GM18508 (cell line): ENCODE measurements around the gene SLC9C2.
"Not testable (repeated sequence)": the region's sequence is repeated elsewhere in the genome, so short reads cannot be mapped to it uniquely, and the experiment has no call there.

Experiments used
- ATAC-seq: cut with Tn5 transposase; IDR thresholded peaks from one replicate; pipeline ENCODE4 v1.9.1; 2021; ENCODE audit warnings: moderate number of reproducible peaks; ENCODE audit not compliant: insufficient read depth, unreplicated experiment

SLC9C2 gene, protein sequence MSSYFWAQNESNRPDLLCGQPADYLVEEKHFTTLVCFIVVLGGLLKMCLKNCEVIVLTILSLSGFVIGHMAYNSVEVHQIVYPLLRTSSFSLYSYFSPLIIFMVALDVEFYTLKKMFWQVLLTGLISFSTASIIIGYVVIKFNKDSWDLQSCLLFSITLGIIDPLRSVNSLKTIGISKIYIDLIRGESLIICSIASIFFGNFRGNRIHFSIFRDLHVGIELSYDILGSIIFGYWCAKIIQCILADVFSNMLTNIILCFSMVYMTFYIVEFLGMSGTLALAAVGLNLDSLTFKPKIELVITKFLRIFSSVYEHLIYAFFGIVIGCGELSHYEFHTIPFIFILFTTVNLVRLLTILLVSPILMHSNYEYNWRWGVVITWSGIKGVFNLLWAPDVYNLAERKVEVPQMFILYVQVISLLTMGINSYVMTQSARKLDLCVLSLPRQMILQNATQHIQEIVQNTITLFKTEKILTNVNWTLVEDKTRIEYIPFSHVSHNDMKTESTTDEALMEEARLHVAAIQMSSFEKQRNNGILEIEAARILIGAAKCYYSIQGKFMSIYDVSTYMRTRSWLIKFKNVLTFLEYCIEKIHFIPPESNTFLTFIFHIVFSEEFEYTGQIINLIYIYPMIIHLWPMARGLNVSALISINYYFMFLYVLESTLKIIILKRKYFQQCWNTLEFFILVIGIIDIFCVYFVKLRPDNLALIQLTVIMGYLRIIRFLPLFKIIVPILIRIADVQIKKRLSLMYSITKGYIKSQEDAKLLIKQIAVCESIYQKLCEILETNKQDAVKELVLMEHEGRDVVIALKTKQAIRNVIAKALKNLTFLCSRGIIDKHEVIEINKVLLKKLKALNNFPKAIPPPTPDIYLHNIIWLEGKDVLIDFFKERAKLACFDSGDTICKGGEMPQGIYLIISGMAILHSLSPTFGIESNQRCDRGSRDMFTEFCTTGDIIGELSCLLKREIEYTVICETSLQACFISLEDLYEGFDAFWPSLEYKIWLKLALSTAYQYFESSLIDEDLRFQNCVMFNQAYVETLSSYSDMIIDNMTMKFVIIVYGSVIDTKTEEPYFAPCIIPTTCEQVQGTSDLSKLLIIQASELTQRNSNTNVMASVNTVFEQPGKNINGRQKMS

DNA sequence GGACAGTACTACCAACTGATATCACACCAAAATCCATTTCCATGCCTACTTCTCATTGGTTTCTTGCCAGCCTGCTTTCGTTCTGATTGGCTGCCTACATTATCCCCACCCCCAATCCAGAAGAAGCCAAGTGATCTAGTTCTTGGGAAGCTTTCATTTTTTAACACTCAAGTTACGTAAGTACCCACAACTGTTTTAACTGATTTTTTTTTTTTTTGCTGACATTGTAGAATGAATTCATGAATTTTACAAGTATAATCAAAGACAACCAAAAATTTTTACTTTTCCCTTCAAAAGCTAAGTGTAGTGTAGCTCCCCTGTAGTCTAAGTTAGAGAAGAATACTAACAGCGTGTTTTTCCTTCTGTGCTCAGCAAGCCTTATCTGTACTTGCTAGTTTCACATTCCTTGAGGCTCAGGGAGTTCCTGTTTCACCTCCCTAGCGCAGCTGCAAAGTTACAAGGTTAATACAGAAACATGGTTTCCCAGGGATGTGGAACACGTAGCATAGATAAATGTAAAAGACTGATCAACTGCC is at the start of gene SLC9C2:
TSS of gene SLC9C2 (minus strand) at position 17 of the 536 bp plus-strand sequence. CDS start 1,296 bp downstream, outside the sequence.
- no peak for ATAC-seq

DNA sequence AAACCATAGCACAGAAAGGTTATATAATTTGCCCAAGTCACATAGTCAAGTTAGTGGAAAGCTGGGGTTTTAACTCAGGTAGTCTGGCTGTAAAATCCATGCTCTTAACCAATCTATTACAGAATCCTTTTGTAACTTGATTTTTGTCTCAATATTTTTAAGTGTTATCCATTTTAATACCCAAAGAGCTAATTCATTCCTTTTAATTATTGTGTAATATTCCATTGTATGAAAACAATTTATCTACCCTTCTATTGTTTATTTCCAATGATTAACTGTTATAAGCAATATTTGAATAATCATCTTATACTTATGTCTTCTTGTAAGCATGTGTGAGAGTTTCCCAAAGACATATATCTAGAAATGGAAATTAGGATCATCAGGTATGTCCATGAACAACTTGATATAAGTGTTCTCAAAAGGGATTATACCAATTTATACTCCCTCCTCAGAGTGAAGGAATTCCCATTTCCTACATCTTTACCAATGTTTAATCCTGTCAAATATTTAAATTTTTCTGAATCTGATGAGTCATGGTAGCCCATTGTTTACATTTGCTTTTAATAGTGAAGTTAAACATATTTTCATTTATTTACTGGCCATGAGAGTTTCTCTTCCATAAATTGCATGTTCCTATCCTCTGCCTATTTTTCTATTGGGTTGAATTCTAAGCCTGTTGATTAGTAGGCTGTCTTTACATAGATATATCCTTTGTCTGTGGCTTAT is 46.2 kb upstream of the SLC9C2 start:
- ATAC-seq = no peak

DNA sequence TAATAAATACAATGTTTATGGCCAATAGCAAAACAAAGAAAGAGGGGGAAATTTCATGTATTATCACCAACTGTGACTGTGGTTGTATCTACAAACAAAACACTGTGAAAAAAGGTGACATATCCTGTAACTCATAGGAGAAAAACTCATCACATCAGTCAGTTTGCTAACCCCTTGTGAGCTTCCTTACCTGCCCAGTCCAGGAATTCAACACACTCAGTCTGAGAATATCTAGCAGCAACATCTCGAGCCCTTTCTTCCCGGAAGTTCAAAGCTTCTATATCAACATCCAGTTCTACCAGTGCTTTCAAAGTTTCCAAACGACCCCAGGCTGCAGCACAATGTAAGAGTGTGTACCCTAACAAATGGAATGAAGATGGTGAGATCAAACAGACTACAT is 43.8 kb upstream of the SLC9C2 start:
- no peak for ATAC-seq

DNA sequence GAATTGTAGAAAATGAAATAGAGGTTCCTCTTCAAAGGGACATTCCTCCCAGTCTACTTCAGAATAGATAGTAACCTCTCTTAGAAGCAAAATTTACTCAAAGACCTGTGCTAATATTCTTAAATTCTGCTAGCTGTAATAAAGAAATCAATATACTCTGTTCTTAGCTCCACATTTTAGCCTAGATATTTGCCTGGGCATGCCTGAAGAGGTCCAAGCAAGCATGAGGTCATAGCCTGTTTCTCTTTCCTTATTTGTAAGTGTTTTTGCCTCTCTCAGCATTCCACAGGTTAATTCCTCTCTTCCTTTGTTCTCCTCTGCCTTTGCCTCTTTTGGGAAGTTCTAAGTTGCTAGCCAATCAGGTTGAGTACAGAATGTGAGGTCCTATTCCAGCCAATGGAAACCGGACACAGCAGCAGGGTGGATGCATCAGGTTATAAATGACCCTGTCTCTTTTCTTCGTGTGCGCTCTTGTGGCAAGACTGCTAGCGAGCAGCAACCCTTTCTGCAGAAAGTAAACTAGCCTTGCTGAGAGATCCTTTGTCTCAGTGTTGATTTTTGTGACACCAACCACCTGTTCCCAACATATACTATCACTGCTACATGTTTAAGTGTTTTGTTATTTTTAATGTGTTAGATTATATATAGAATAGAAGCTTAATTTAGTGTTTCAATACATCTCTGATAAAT is 39.7 kb upstream of the SLC9C2 start:
- not testable (repeated sequence) for ATAC-seq

DNA sequence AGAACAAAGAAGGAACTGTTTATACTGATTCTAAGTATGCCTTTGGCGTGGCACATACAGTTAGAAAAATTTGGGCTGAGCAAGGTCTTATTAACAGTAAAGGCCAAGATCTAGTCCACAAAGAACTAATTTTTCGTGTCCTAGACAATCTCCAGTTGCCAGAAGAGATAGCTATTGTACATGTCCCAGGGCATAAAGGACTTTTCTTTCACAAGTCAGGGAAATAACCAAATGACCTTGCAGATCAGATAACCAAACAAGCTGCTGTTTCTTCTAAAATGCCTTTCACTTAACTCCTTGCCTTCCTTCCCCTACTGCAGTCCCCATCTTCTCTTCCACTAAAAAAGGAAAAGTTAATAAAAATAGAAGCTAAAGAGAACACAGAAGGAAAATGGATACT is 36.2 kb upstream of the SLC9C2 start:
- no peak for ATAC-seq

DNA sequence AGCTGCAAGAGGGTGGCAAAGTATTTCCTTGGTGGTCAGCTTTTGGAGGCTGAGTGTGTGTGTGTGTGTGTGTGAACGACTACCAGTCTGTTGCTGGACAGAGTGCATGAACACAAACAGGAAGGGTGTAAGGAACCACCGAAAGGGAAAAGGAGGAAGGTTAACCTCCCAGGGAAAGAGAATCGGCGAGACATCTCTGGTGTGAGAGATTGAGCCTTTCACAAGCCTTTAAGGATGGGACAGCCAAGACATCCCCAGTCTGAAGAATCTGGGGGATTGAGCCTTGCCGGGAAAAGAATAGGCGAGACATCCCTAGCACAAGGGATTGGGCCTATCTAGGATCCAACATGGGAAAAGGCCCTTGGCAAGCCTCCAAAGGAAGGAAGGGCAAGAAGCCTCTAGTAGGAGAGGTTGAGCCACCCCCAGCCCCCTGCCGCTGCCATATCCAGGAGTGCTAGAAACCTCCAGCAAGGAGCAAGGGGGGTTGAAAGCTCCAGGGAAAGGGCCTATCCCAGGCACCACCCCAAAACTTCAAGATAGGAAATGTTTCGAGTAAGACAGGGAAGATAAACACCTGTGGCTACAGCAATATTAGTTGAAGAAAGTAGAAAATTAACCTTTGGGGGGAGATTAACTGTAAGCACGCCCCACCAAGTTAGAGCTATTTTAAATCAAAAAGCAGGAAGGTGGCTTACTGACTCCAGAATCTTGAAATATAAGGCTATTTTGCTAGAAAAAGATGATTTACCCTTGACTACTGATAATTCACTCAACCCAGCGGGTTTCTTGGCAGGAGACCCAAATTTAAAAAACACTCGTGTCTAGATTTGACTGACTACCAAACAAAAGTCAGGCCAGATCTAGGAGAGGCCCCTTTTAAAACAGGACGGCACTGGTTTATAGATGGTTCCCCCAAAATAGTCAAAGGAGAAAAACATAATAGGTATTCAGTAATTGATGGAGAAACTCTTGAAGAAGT is 35.5 kb upstream of the SLC9C2 start:
- ATAC-seq = no peak

DNA sequence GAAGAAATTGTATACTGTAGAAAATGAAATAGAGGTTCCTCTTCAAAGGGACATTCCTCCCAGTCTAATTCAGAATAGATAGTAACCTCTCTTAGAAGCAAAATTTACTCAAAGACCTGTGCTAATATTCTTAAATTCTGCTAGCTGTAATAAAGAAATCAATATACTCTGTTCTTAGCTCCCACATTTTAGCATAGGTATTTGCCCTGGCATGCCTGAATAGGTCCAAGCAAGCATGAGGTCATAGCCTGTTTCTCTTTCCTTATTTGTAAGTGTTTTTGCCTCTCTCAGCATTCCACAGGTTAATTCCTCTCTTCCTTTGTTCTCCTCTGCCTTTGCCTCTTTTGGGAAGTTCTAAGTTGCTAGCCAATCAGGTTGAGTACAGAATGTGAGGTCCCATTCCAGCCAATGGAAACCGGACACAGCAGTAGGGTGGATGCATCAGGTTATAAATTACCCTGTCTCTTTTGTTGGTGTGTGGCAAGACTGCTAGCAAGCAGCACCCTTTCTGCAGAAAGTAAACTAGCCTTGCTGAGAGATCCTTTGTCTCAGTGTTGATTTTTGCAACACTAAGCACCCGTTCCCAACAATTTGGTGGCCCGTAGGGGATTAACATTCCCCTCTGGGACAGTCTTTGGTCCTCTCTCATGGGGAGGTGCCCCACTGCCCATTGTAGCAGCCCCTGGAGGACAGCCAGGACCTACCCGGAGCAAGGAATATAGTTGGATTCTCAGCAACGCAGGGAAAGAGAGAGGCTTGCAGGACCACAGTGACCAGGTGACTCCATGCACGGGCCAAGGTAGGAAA is 34.6 kb upstream of the SLC9C2 start:
- ATAC-seq = not testable (repeated sequence)

DNA sequence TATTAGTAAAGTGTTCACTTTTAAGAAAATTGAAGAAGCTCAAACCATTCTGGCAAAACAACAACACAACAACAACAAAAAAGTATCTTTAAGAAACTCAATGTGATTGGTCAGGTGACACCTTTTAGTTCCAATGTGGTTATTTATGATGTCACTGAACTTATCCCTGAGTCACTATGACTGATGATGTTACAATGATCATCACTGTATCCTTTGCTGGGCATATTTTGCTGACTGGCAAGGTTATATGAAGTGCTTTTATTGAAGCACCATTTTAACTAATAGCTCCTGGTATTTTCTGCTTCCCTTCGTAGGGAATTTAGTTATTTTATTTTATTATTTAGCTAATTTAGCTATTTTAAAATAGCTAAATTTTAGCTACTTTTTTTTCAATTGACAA is 32.2 kb upstream of the SLC9C2 start, which contains the start of gene TEX50:
TSS of gene TEX50 (plus strand) at position 223 of the 400 bp plus-strand sequence. CDS start 184 bp downstream, outside the sequence.
- no peak for ATAC-seq

DNA sequence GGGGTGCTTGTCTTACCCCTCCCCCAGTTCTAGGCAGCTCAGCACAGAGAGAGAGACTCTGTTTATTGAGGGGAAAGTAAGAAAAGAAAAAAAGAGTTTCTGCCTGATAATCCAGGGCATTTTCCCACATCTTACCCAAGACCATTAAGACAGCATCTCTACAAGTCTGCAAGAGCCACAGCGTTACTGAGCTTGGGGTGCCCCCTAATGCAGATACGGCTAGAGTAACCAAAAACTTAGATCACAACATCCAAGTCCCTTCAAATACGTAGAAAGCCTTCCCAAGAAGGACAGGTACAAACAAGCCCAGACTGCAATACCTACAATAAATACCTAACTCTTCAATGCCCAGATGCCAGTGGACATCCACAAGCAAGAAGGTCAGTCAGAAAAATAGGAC is 26.0 kb upstream of the SLC9C2 start:
- ATAC-seq = no peak

DNA sequence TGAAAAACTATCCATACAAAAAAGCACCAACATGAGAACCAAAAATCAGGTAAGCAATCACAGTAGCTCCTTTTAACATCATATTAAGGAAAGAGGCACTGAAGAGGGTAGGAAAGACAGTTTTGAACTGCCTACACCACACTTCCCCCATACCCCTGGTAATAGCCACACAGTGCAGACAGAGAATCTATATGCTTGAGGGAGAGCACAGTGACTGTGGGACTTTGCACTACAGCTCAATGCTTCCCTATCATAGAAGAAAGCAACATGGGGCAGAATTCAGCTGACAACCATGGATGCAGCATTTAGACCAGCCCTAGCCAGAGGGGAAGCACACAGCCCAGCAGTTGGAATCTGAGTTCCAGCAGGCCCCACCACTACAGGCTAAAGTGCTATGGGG is 24.4 kb upstream of the SLC9C2 start:
- ATAC-seq = no peak

DNA sequence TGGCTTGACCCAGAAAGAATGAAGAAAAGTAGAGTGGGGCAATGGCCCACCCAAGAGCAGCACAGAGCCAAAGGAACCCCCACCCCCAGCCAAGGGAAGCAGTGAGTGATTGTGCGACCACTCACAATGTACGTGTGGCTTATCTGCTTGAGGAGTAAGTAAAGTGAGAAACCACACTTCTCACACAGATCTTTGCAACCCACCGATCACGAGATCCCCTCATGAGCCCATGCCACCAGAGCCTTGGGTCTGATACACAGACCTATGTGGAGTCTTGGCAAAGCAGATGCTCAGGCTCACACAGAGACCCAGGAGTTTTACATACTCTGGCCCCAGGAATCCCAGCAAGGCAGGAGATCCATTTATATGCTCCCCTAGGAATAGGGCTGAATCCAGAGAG is 14.0 kb upstream of the SLC9C2 start:
- no peak for ATAC-seq

DNA sequence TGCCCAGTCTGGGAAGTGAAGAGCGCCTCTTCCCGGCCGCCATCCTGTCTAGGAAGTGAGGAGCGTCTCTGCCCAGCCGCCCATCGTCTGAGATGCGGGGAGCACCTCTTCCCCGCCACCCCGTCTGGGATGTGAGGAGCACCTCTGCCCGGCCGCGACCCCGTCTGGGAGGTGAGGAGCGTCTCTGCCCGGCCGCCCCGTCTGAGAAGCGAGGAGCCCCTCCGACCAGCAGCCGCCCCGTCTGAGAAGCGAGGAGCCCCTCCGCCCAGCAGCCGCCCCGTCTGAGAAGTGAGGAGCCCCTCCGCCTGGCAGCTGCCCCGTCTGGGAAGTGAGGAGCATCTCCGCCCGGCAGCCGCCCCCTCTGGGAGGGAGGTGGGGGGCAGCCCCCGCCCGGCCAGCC is 10.2 kb upstream of the SLC9C2 start:
- ATAC-seq = not testable (repeated sequence)

DNA sequence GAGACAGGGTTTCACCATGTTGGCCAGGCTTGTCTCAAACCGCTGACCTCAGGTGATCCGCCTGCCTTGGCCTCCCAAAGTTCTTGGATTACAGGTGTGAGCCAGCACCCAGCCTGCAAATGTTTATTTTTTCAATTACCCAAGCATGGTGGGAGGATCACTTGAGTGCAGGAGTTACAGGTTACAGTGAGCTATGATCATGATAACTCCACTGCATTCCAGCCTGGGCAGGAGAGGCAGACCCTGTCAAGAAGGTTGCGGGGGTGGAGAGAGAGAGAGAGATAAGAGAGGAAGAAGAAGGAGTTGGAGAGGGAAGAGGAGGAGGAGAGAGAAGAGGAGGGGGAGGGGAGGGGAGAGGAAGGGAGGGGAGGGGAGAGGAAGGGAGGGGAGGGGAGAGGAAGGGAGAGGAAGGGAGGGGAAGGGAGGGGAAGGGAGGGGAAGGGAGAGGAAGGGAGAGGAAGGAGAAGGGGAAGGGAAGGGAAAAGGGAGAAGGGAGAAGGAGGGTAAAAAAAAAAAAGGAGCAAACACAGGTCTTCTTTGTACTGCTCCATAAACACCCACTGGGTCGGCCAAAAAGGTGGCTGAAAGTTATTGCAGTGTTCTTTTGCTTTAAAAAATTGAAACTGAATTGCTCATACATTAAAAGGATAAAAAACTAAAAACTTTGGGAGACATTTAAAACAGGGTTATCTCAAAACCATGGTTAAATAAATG is 5.8 kb upstream of the SLC9C2 start:
- ATAC-seq = no peak

DNA sequence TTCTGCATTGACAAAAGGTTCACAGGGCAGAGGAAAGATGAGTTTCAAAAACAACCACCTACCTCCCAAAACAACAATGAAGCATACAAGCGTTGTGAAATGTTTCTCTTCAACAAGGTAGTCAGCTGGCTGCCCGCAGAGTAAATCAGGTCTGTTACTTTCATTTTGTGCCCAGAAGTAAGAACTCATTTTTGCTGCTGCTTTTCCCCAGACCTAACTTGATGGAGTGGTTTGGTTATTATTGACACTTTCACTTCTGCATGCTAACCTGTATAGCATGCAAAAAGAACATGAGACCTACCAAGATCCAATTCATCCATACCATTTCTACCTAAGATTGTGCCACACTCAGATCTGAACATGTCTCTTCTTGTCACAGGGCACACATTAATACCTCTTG is 1.3 kb downstream of the SLC9C2 start:
- peak; percentile 55 for ATAC-seq

DNA sequence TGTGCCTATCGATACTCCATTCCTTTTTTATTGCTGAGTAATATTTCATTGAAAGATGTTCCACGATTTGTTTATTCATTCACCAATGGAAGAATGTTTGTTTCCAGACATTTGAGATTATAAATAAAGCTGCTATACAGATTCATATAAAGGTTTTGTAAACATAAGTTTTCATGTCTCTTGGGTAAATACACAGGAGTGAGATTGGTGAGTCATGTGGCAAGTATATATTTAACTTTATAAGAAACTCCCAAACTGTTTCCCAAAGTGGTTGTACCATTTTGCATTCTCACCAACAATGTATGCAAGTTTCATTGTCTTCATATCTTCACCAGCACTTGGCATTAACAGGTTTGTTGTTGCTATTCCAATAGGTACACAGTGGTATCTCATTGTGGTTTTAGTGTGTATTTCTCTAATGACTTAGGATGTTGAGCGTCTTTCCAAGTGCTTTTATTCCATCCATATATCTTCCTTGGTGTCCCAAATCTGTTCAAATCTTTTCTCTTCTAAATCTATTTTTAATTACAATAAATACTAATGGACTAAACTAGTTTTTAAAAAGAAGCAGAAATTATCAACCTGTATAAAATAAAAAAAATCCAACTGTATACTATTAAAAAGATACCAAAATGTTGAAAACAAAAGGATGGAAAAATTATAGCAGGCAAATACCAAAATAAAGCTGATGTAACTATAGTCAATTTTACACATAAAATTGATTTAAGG is 6.6 kb downstream of the SLC9C2 start:
- ATAC-seq = no peak

DNA sequence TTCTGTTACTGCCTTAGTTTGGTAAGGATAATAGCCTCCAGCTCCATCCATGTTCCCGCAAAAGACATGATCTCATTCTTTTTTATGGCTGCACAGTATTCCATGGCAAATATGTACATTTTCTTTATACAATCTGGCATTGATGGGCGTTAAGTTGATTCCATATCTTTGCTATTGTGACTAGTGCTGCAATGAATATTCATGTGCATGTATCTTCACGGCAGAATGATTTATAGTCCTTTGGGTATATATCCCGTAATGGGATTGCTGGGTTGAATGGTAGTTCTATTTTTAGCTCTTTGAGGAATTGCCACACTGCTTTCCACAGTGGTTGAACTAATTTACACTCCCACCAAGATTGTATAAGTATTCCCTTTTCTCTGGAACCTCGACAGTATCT is 11.7 kb downstream of the SLC9C2 start:
- ATAC-seq = not testable (repeated sequence)
